K562 (cell line): ENCODE measurements around the gene ARHGAP25. TPM values are rescaled to one million over a fixed set of nuclear protein-coding genes. Genes with fewer than 3 reads are reported as not detected.

Source experiments
- ATAC-seq: fragments of 200-7000 bp; cut with Tn5 transposase; 3 replicates; pipeline ENCODE4 v1.9.1; 2020; ENCODE audit warnings: moderate library complexity
- BruUV-seq: library from RNA; stranded (reverse); fragments of 400-500 nt; replicated peaks from 2 replicates; lab custom pipeline; 2021; lab: Mats Ljungman, UMichigan
- CTCF ChIA-PET: fragments of 300-600 bp; formaldehyde crosslinking; extraction: SDS; loops from one replicate; lab custom pipeline; 2021; ENCODE audit warnings: low intra/inter-chr PET ratio; lab: Yijun Ruan, JAX
- POLR2A ChIA-PET: fragments of 300-600, 350-650 bp; sonication (Branson Sonifier 250); formaldehyde crosslinking; extraction: SDS; loops from one replicate; lab custom pipeline; 2021; ENCODE audit warnings: antibody characterized with exemption, inconsistent platforms; lab: Yijun Ruan, JAX
- DNase-seq, 4 experiments: peaks; one replicate each; pipeline versions ENCODE4 v3.0.0 to v3.0.0-alpha.2; 2011 to 2018; ENCODE audit warnings: low spot score in 3 of 4, mixed read lengths in 3 of 4; ENCODE audit errors: extremely low read depth in 1 of 4
- FAIRE-seq: peaks from 2 replicates; lab custom pipeline; 2011; peaks lifted over from hg19 to GRCh38; lab: Jason Lieb, UNC
- H2AFZ ChIP-seq: 2 replicates; pipeline ENCODE4 v1.6.0; 2011; ENCODE audit warnings: low read depth, low read length, control low read depth, inconsistent platforms
- H3K27ac ChIP-seq: fragments of 200-600 bp; 3 replicates; pipeline ENCODE4 v1.8.0; 2011; ENCODE audit warnings: low read depth, mild to moderate bottlenecking, control low read depth, inconsistent platforms, low read length, moderate library complexity, mixed read lengths; ENCODE audit errors: extremely low read depth
- H3K27me3 ChIP-seq, 2 experiments: fragments of 300-600 bp in 1 of 2; 2 replicates in 1 of 2; 3 replicates in 1 of 2; pipeline versions ENCODE4 v1.6.0 to v1.8.0; 2011; ENCODE audit warnings: inconsistent platforms in 2 of 2, low read length in 2 of 2, mild to moderate bottlenecking in 1 of 2, mixed read lengths in 1 of 2, moderate library complexity in 1 of 2; ENCODE audit not compliant: control insufficient read depth in 2 of 2, insufficient read depth in 2 of 2
- H3K36me3 ChIP-seq: fragments of 300-600 bp; 3 replicates; pipeline ENCODE4 v1.8.0; 2011; ENCODE audit warnings: mild to moderate bottlenecking, low read length, inconsistent platforms; ENCODE audit not compliant: control insufficient read depth, insufficient read depth
- H3K4me1 ChIP-seq, 2 experiments: fragments of 200-600 bp in 1 of 2; replicated peaks in 1 of 2; 2 replicates in 1 of 2; 3 replicates in 1 of 2; pipeline versions ENCODE4 v1.5.1 to v1.8.0; 2011; ENCODE audit warnings: inconsistent platforms in 2 of 2, low read length in 2 of 2, mild to moderate bottlenecking in 1 of 2, mixed read lengths in 1 of 2, moderate library complexity in 1 of 2; ENCODE audit not compliant: control insufficient read depth in 2 of 2, insufficient read depth in 2 of 2
- H3K4me2 ChIP-seq: 2 replicates; pipeline ENCODE4 v1.6.1; 2011; ENCODE audit warnings: low read length, control low read depth, inconsistent platforms, mixed read lengths; ENCODE audit not compliant: insufficient read depth
- H3K4me3 ChIP-seq: fragments of 200-600 bp; sonication (generic), shearing (Covaris generic); 2 replicates; pipeline ENCODE4 v1.5.1; 2016; ENCODE audit warnings: control low read depth, inconsistent platforms
- H3K79me2 ChIP-seq: fragments of 200-600 bp; 3 replicates; pipeline ENCODE4 v1.8.0; 2011; ENCODE audit warnings: low read length, inconsistent platforms; ENCODE audit not compliant: control insufficient read depth, insufficient read depth
- H3K9ac ChIP-seq, 2 experiments: 2 replicates each; pipeline versions ENCODE4 v1.6.0 to v1.6.1; 2011; ENCODE audit warnings: low read depth in 2 of 2, low read length in 2 of 2, control low read depth in 1 of 2, inconsistent platforms in 1 of 2, mild to moderate bottlenecking in 1 of 2, mixed read lengths in 1 of 2; ENCODE audit not compliant: insufficient read depth in 1 of 2
- H3K9me1 ChIP-seq: one replicate; pipeline ENCODE4 v1.6.0; 2011; ENCODE audit warnings: inconsistent platforms, mild to moderate bottlenecking, low read length, moderate library complexity; ENCODE audit not compliant: control insufficient read depth, insufficient read depth
- H3K9me3 ChIP-seq: replicated peaks from 2 replicates; pipeline ENCODE4 v1.5.1; 2011; ENCODE audit warnings: low read depth, low read length, inconsistent platforms; ENCODE audit not compliant: control insufficient read depth, insufficient read depth
- H4K20me1 ChIP-seq: replicated peaks from 2 replicates; pipeline ENCODE4 v1.6.1; 2011; ENCODE audit warnings: low read length, inconsistent platforms, mixed read lengths; ENCODE audit not compliant: control insufficient read depth, insufficient read depth
- CBX3 ChIP-seq, 2 experiments: IDR thresholded peaks; 1 replicate in 1 of 2; 2 replicates in 1 of 2; pipeline ENCODE4 v1.6.1; 2012; ENCODE audit warnings: inconsistent platforms in 2 of 2, low read length in 2 of 2, borderline replicate concordance in 1 of 2, control low read depth in 1 of 2
- CC2D1A ChIP-seq: fragments of 450-650 bp; IDR thresholded peaks from 2 replicates; pipeline ENCODE4 v1.6.1; 2017; ENCODE audit warnings: mild to moderate bottlenecking
- CEBPB ChIP-seq: fragments of 450-650 bp; IDR thresholded peaks from 2 replicates; pipeline ENCODE4 v1.6.1; 2016; ENCODE audit warnings: missing genetic modification characterization, missing compliant biosample characterization
- ERF ChIP-seq: fragments of 450-650 bp; formaldehyde crosslinking; IDR thresholded peaks from 2 replicates; pipeline ENCODE4 v1.4.0; 2020; ENCODE audit warnings: mild to moderate bottlenecking, mixed read lengths
- FUS ChIP-seq: fragments of 200-400 bp; formaldehyde crosslinking; optimal IDR thresholded peaks from 2 replicates; pipeline ENCODE3; 2017; ENCODE audit warnings: low read depth, low read length
- ILK ChIP-seq: fragments of 450-650 bp; IDR thresholded peaks from 2 replicates; pipeline ENCODE4 v1.6.1; 2016; ENCODE audit warnings: missing genetic modification characterization, low read depth, mild to moderate bottlenecking, missing compliant biosample characterization, moderate library complexity, borderline replicate concordance
- KAT7 ChIP-seq: sonication (generic); formaldehyde crosslinking; IDR thresholded peaks from 2 replicates; pipeline ENCODE4 v1.8.0; 2022; ENCODE audit warnings: missing genetic modification reagents, mild to moderate bottlenecking, borderline replicate concordance
- NFIC ChIP-seq: fragments of 450-650 bp; IDR thresholded peaks from 2 replicates; pipeline ENCODE4 v1.6.1; 2017; ENCODE audit warnings: mild to moderate bottlenecking, inconsistent platforms
- PHF21A ChIP-seq: fragments of 450-650 bp; IDR thresholded peaks from 2 replicates; pipeline ENCODE4 v1.6.1; 2017; ENCODE audit warnings: low read depth, borderline replicate concordance
- PYGO2 ChIP-seq: fragments of 450-650 bp; IDR thresholded peaks from 2 replicates; pipeline ENCODE4 v1.6.1; 2016; ENCODE audit warnings: mild to moderate bottlenecking, missing genetic modification characterization, moderate library complexity, missing compliant biosample characterization
- RAD21 ChIP-seq, 2 experiments: fragments of 250-450 bp in 1 of 2; fragments of 450-650 bp in 1 of 2; sonication (Bioruptor Pico) in 1 of 2; formaldehyde crosslinking in 1 of 2; IDR thresholded peaks in 1 of 2; conservative IDR thresholded peaks in 1 of 2; 2 replicates each; pipeline versions ENCODE4 v1.4.0 to v1.8.0; 2020 to 2022; ENCODE audit warnings: mild to moderate bottlenecking in 2 of 2, moderate library complexity in 1 of 2
- SPI1 ChIP-seq: IDR thresholded peaks from 2 replicates; pipeline ENCODE4 v1.6.1; 2011; ENCODE audit warnings: low read depth, low read length, control low read depth, borderline replicate concordance
- ZNF134 ChIP-seq: fragments of 250-450 bp; sonication (Bioruptor Pico); conservative IDR thresholded peaks from 2 replicates; pipeline ENCODE4 v1.4.0; 2020
- ZNF561 ChIP-seq: fragments of 450-650 bp; formaldehyde crosslinking; conservative IDR thresholded peaks from 2 replicates; pipeline ENCODE4 v1.4.0; 2020; ENCODE audit warnings: mild to moderate bottlenecking, moderate library complexity
- ZNF584 ChIP-seq: fragments of 200-800 bp; sonication (Bioruptor generic); IDR thresholded peaks from 2 replicates; pipeline ENCODE4 v1.6.1; 2016; ENCODE audit warnings: low read depth, mild to moderate bottlenecking, missing genetic modification characterization, missing compliant biosample characterization
- ZNF77 ChIP-seq: fragments of 250-450 bp; sonication (Bioruptor Pico); IDR thresholded peaks from 2 replicates; pipeline ENCODE4 v1.5.0; 2020
- WGBS: fragments of 100-300 bp; shearing (Covaris generic); methylation state at CpG from one replicate; pipeline ENCODE4 v1.1.6; 2016; ENCODE audit warnings: low coverage, mixed read lengths; ENCODE audit not compliant: insufficient coverage; ENCODE audit errors: missing lambda C conversion rate; 5-methylcytosine and 5-hydroxymethylcytosine counted together
- in situ Hi-C: fragments of 300-500 bp; cut with MboI; formaldehyde crosslinking; loops from 4 replicates; pipeline ENCODE4 v1.15.0; 2018; ENCODE audit warnings: inconsistent platforms, mixed read lengths
- intact Hi-C: fragments of 100-400 bp; cut with micrococcal nuclease; formaldehyde crosslinking; loops from 2 replicates; pipeline ENCODE4 v1.14.2; 2022
- polyA plus RNA-seq, 8 experiments: library from polyadenylated mRNA; depleted of rRNA in 4 of 8; stranded (reverse) in 5 of 8; unstranded in 3 of 8; fragments of >200 nt; fragmentation: Nextera tagmentation in 2 of 8; fragmentation: Illumina TruSeq in 1 of 8; extraction: Ambion mirVana in 2 of 8; extraction: Trizol in 1 of 8; gene quantifications; 2 replicates each; pipeline versions ENCODE4 v1.2.1 to v1.2.3, GENCODE V29; 2011 to 2014; ENCODE audit warnings: inconsistent platforms in 1 of 8, missing spikeins in 1 of 8
- total RNA-seq, 7 experiments: library from RNA; depleted of rRNA in 6 of 7; stranded (reverse); fragments of >200 nt in 6 of 7; fragmentation: Illumina TruSeq in 2 of 7; extraction: Trizol in 2 of 7; gene quantifications; 2 replicates each; pipeline versions ENCODE4 v1.2.1 to v1.2.3, GENCODE V29; 2011 to 2021; ENCODE audit warnings: low replicate concordance in 1 of 7
- TF ChIP-seq, protein P1 (sequence below), 2 experiments: fragments of 450-650 bp; IDR thresholded peaks; 2 replicates each; pipeline ENCODE4 v1.6.1; 2016; ENCODE audit warnings: mild to moderate bottlenecking in 2 of 2, borderline replicate concordance in 1 of 2, low read depth in 1 of 2, moderate library complexity in 1 of 2

The ARHGAP25 gene
- total and polyA plus RNA-seq, 9 of the 15 experiments (the other 6 are each of a cell fraction or from before 2014, with no cell fraction given) = 4.9 to 14.8 (median 10.7) TPM

- intact Hi-C loops = no loop called here
- H3K36me3 ChIP-seq = peaks cover 6% of the 10 kb centered on the region; the same call in 2 of the 3 replicates
- TF ChIP-seq ILK (tag) (no peak), PHF21A (no peak), CBX3 (IDR thresholded peaks at IDR 0.05; ENCODE audit: borderline replicate concordance in 1 of 2, low read length in 2 of 2) (no peak), CC2D1A (no peak), ZNF584 (no peak), RAD21 (CRISPR knock-in tag; conservative IDR thresholded peaks at IDR 0.05 in 1 of 2, IDR thresholded peaks at IDR 0.05 in 1 of 2) (no peak), ZNF77 (CRISPR knock-in tag) (no peak), ERF (no peak), FUS (no peak), NFIC (no peak), CEBPB (tag) (no peak), SPI1 (no peak), KAT7 (CRISPR knock-in tag) (no peak), PYGO2 (no peak), ZNF561 (no peak), ZNF134 (CRISPR knock-in tag) (no peak)
- TF ChIP-seq, protein P1, sequence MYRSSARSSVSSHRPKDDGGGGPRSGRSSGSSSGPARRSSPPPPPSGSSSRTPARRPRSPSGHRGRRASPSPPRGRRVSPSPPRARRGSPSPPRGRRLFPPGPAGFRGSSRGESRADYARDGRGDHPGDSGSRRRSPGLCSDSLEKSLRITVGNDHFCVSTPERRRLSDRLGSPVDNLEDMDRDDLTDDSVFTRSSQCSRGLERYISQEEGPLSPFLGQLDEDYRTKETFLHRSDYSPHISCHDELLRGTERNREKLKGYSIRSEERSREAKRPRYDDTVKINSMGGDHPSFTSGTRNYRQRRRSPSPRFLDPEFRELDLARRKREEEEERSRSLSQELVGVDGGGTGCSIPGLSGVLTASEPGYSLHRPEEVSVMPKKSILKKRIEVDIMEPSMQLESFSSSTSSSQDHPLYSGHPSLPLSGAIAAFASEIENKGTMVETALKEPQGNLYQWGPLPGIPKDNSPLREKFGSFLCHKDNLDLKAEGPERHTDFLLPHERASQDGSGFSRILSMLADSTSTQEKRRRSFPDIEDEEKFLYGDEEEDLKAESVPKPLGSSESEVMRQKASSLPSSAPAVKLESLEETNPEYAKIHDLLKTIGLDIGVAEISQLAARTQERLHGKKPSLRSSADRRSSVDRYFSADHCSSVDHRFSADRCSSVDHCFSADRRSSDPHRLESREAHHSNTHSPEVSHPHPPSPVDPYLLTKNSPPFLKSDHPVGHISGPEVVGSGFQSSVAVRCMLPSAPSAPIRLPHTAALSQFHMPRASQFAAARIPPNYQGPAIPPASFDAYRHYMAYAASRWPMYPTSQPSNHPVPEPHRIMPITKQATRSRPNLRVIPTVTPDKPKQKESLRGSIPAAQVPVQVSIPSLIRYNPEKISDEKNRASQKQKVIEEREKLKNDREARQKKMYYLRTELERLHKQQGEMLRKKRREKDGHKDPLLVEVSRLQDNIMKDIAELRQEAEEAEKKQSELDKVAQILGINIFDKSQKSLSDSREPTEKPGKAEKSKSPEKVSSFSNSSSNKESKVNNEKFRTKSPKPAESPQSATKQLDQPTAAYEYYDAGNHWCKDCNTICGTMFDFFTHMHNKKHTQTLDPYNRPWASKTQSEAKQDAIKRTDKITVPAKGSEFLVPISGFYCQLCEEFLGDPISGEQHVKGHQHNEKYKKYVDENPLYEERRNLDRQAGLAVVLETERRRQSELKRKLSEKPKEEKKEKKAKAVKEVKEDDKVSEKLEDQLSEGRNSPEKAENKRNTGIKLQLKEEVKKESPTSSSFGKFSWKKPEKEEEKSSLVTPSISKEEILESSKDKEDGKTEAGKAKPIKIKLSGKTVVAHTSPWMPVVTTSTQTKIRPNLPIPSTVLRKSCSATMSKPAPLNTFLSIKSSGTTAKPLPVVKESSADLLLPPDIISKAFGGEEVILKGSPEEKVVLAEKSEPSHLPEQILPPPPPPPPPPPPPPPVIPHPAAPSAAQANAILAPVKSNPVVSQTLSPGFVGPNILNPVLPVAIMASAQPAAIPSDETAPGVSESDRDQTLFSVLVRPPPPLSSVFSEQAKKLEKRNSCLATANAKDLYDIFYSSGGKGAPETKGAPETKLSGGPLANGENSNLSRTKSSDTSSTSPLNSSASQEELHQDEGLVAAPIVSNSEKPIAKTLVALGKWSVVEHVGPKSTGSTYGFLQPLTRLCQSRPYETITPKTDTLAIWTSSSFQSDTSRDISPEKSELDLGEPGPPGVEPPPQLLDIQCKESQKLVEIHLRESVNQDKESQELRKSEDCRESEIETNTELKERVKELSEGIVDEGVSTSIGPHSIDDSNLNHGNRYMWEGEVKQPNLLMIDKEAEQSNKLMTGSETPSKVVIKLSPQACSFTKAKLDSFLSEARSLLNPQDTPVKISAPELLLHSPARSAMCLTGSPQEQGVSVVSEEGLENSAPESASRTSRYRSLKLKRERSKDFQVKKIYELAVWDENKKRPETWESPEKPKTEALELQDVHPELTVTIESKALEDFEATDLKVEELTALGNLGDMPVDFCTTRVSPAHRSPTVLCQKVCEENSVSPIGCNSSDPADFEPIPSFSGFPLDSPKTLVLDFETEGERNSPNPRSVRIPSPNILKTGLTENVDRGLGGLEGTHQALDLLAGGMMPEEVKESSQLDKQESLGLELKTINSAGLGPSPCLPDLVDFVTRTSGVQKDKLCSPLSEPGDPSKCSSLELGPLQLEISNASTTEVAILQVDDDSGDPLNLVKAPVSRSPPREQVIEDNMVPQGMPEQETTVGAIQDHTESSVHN (IDR thresholded peaks at IDR 0.05; ENCODE audit: borderline replicate concordance in 1 of 2, low read depth in 1 of 2) = no peak
These were observed 50.3 kb downstream of the ARHGAP25 start for GRCh38 chr2:68784915-68785314.

More at GRCh38 chr2:68784915-68785314, 50.3 kb downstream of the ARHGAP25 start:
- Histone ChIP-seq H2AFZ (no peak overlapping the region), H3K79me2 (no peaks in the 10 kb centered on the region), H3K4me2 (no peak overlapping the region), H4K20me1 (no peaks in the 10 kb centered on the region), H3K27me3 (no peaks in the 10 kb centered on the region), H3K4me3 (no peak overlapping the region), H3K9ac (no peak overlapping the region), H3K4me1 (peaks cover 0 to under 1% of the 10 kb centered on the region in 2 experiments; a peak in 3 of 5 replicates), H3K9me1 (no peaks in the 10 kb centered on the region), H3K9me3 (no peaks in the 10 kb centered on the region), H3K27ac (no peak overlapping the region)
- WGBS = 50% methylated on average over 1 of the region's 1 CpG
- ATAC-seq (no peak), DNase-seq (no peak), FAIRE-seq (no peak)
- ChIA-PET POLR2A (no interaction called here), CTCF (no interaction called here)
- in situ Hi-C loops = no loop called here
- BruUV-seq = no TSS peak
